Measurements from ENCODE around the gene ZMIZ1. TPM values are rescaled to one million over a fixed set of nuclear protein-coding genes. Genes with fewer than 3 reads are reported as not detected.

The ZMIZ1 gene
- total and polyA plus RNA-seq, 12 donors: 6.6 to 113 (median 55.1) TPM

GRCh38 chr10:79360499-79361342 is 292.0 kb downstream of the ZMIZ1 start:
- Histone ChIP-seq H3K9me3 (replicated peaks in 1 of 3) (no peaks in the 10 kb centered on the region), H3K27ac (no peak overlapping the region), H3K4me3 (no peak overlapping the region), H3K4me1 (replicated peaks in 1 of 2) (no peaks in the 10 kb centered on the region), H3K36me3 (replicated peaks in 1 of 2) (peaks cover 0 to 3% of the 10 kb centered on the region in 2 donors), H3K27me3 (no peaks in the 10 kb centered on the region)
- TF ChIP-seq CTCF (IDR thresholded peaks at IDR 0.05) (no peak), POLR2A (IDR thresholded peaks at IDR 0.05) (no peak)
- peak in 2 of 7 donors; percentile 4 to 8 for DNase-seq
- intact Hi-C loops (cut with DNase I): no loop called here
- WGBS, 4 donors: 95 to 98% (median 97%) methylated on average over 5 of the region's 5 CpGs

- 79 to 87% (median 81%) methylated on average over 4 of the region's 4 CpGs for WGBS, 4 donors
- intact Hi-C loops (cut with DNase I): no loop called here
- Histone ChIP-seq H3K27ac (no peak overlapping the region), H3K9me3 (replicated peaks in 1 of 3) (no peaks in the 10 kb centered on the region), H3K4me1 (replicated peaks in 1 of 2) (no peaks in the 10 kb centered on the region), H3K27me3 (no peaks in the 10 kb centered on the region), H3K36me3 (replicated peaks in 1 of 2) (no peaks in the 10 kb centered on the region), H3K4me3 (no peak overlapping the region)
- TF ChIP-seq POLR2A (IDR thresholded peaks at IDR 0.05) (no peak), CTCF (IDR thresholded peaks at IDR 0.05) (no peak)
- no peak for DNase-seq
Measured at GRCh38 chr10:79361726-79362397, 293.1 kb downstream of the ZMIZ1 start.

All from adrenal gland (tissue), 12 donors.